GM19043 (cell line): Measurements from ENCODE around the gene MIS12.

Experiments used
- ATAC-seq: cut with Tn5 transposase; IDR thresholded peaks from one replicate; pipeline ENCODE4 v1.9.1; 2021; ENCODE audit warnings: low read depth; ENCODE audit not compliant: unreplicated experiment

MIS12 gene

GRCh38 chr17:5499476-5500231, 13.3 kb downstream of the MIS12 start:
- no peak for ATAC-seq

- no peak for ATAC-seq
Observed at GRCh38 chr17:5500247-5500588, 13.9 kb downstream of the MIS12 start.

- no peak for ATAC-seq
Observed at GRCh38 chr17:5500589-5501391, 14.4 kb downstream of the MIS12 start.

- no peak for ATAC-seq
Observed at GRCh38 chr17:5501685-5502084, 15.3 kb downstream of the MIS12 start.

- ATAC-seq = no peak
Observed at GRCh38 chr17:5502552-5502951, 16.2 kb downstream of the MIS12 start.

- no peak for ATAC-seq
Observed at GRCh38 chr17:5506307-5506706, 19.9 kb downstream of the MIS12 start.

GRCh38 chr17:5508810-5509209, 22.4 kb downstream of the MIS12 start:
- no peak for ATAC-seq

- no peak for ATAC-seq
Observed at GRCh38 chr17:5509482-5509881, 23.1 kb downstream of the MIS12 start.

GRCh38 chr17:5510771-5511170, 24.4 kb downstream of the MIS12 start:
- no peak for ATAC-seq

GRCh38 chr17:5511401-5512225, 25.2 kb downstream of the MIS12 start:
- no peak for ATAC-seq

- ATAC-seq = no peak
Observed at GRCh38 chr17:5513628-5514027, 27.3 kb downstream of the MIS12 start.

- no peak for ATAC-seq
Observed at GRCh38 chr17:5514976-5515375, 28.6 kb downstream of the MIS12 start.

- no peak for ATAC-seq
Observed at GRCh38 chr17:5516060-5516792, 29.9 kb downstream of the MIS12 start.

GRCh38 chr17:5522476-5522875, 36.1 kb downstream of the MIS12 start:
- no peak for ATAC-seq

GRCh38 chr17:5523249-5523648, 36.9 kb downstream of the MIS12 start:
- no peak for ATAC-seq

GRCh38 chr17:5526821-5527598, 40.6 kb downstream of the MIS12 start:
- no peak for ATAC-seq

- no peak for ATAC-seq
Observed at GRCh38 chr17:5527601-5528250, 41.4 kb downstream of the MIS12 start.

- ATAC-seq = no peak
Observed at GRCh38 chr17:5530265-5531084, 44.1 kb downstream of the MIS12 start.

- no peak for ATAC-seq
Observed at GRCh38 chr17:5531085-5531418, 44.7 kb downstream of the MIS12 start.
